ENCODE measurements around the gene CRTC1.
"Not testable (repeated sequence)": the region's sequence is repeated elsewhere in the genome, so short reads cannot be mapped to it uniquely, and the experiment has no call there.

Gene CRTC1

GRCh38 chr19:18809149-18809868, 125.8 kb downstream of the CRTC1 start:
- DNase-seq = peak; percentile 73

GRCh38 chr19:18811638-18812037, 128.2 kb downstream of the CRTC1 start:
- not testable (repeated sequence) for DNase-seq

GRCh38 chr19:18814063-18814462, 130.6 kb downstream of the CRTC1 start:
- DNase-seq = no peak

- DNase-seq = no peak
Observed at GRCh38 chr19:18815673-18816072, 132.2 kb downstream of the CRTC1 start.

GRCh38 chr19:18816645-18817044, 133.2 kb downstream of the CRTC1 start:
- not testable (repeated sequence) for DNase-seq

- no peak for DNase-seq
Observed at GRCh38 chr19:18817574-18817973, 134.1 kb downstream of the CRTC1 start.

GRCh38 chr19:18828786-18829185, 145.3 kb downstream of the CRTC1 start:
- no peak for DNase-seq

- no peak for DNase-seq
Observed at GRCh38 chr19:18830488-18830887, 147.0 kb downstream of the CRTC1 start.

GRCh38 chr19:18831524-18832305, 148.2 kb downstream of the CRTC1 start, which contains the start of gene UPF1:
Gene UPF1, plus strand, starts transcription at chr19:18831959. Its CDS starts 251 bp downstream, at chr19:18832210.
- DNase-seq = peak; percentile 87
